Measurements from ENCODE around the gene AIF1. TPM values are rescaled to one million over a fixed set of nuclear protein-coding genes. Genes with fewer than 3 reads are reported as not detected.

The AIF1 gene
- total RNA-seq, 3 donors from 2014 or later (not counting 1 experiment from before 2014, with no cell fraction given) = 8.7 to 47.0 (median 17.9) TPM

GRCh38 chr6:31662124-31662723, 47.2 kb downstream of the AIF1 start:
- H3K27me3 ChIP-seq (ENCODE audit: control insufficient read depth, insufficient read depth, low read length) = no peaks in the 10 kb centered on the region
- Mint-ChIP-seq H3K27me3 (ENCODE audit: low read depth in 2 of 2) (no peaks in the 10 kb centered on the region), H3K4me1 (peaks cover 62 to 78% of the 10 kb centered on the region in 2 donors), H3K9me3 (no peaks in the 10 kb centered on the region), H3K36me3 (no peaks in the 10 kb centered on the region), H3K27ac (peak overlapping the region in 1 of 2 donors; percentile 89), H3K4me3 (peak overlapping the region; percentile 53)
- intact Hi-C loops (cut with micrococcal nuclease) = loop anchor here (5.0 to 10.0 kb wide), 2 partner anchors 105 to 513 kb away; partner anchors contain the start of genes AGPAT1 and RNF5
- no peak overlapping the region for H3K4me3 ChIP-seq (ENCODE audit: low read length)
- H3K36me3 ChIP-seq (ENCODE audit: control insufficient read depth, insufficient read depth, low read length) = peaks cover 23% of the 10 kb centered on the region
- DNase-seq (no peak), ATAC-seq (no peak)
- no peak for TF ChIP-seq CTCF (IDR thresholded peaks at IDR 0.05)
- H3K4me1 ChIP-seq (ENCODE audit: control insufficient read depth, insufficient read depth, low read length) = peaks cover 76% of the 10 kb centered on the region
- no peaks in the 10 kb centered on the region for H3K9me3 ChIP-seq (ENCODE audit: control insufficient read depth, insufficient read depth, low read length)
- no peak overlapping the region for H3K27ac ChIP-seq (ENCODE audit: low read length)
- WGBS (ENCODE audit: insufficient coverage) = 96% methylated on average over 12 of the region's 12 CpGs

GRCh38 chr6:31663126-31663960, 48.3 kb downstream of the AIF1 start:
- Histone ChIP-seq H3K27me3 (ENCODE audit: control insufficient read depth, insufficient read depth, low read length) (no peaks in the 10 kb centered on the region), H3K27ac (ENCODE audit: low read length) (peak overlapping the region; percentile 92), H3K4me1 (ENCODE audit: control insufficient read depth, insufficient read depth, low read length) (peaks cover 65% of the 10 kb centered on the region), H3K9me3 (ENCODE audit: control insufficient read depth, insufficient read depth, low read length) (no peaks in the 10 kb centered on the region), H3K36me3 (ENCODE audit: control insufficient read depth, insufficient read depth, low read length) (peaks cover 28% of the 10 kb centered on the region), H3K4me3 (ENCODE audit: low read length) (no peak overlapping the region)
- Mint-ChIP-seq H3K4me1 (peaks cover 53 to 75% of the 10 kb centered on the region in 2 donors), H3K27me3 (ENCODE audit: low read depth in 2 of 2) (no peaks in the 10 kb centered on the region), H3K36me3 (no peaks in the 10 kb centered on the region), H3K9me3 (no peaks in the 10 kb centered on the region), H3K27ac (peak overlapping the region; percentile 97 to 100), H3K4me3 (peak overlapping the region; percentile 96)
- intact Hi-C loops (cut with micrococcal nuclease) = loop anchor here (5.0 to 10.0 kb wide), 2 partner anchors 106 to 511 kb away; partner anchors contain the start of genes AGPAT1 and RNF5
- 89% methylated on average over 8 of the region's 9 CpGs for WGBS (ENCODE audit: insufficient coverage)
- TF ChIP-seq CTCF (IDR thresholded peaks at IDR 0.05) = no peak
- ATAC-seq (no peak), DNase-seq (no peak)

GRCh38 chr6:31663961-31664789, 49.1 kb downstream of the AIF1 start:
- peak overlapping the region; percentile 92 for H3K27ac ChIP-seq (ENCODE audit: low read length)
- peaks cover 34% of the 10 kb centered on the region for H3K36me3 ChIP-seq (ENCODE audit: control insufficient read depth, insufficient read depth, low read length)
- Mint-ChIP-seq H3K4me1 (peaks cover 44 to 66% of the 10 kb centered on the region in 2 donors), H3K27me3 (ENCODE audit: low read depth in 2 of 2) (no peaks in the 10 kb centered on the region), H3K4me3 (peak overlapping the region; percentile 96), H3K36me3 (no peaks in the 10 kb centered on the region), H3K9me3 (no peaks in the 10 kb centered on the region), H3K27ac (peak overlapping the region; percentile 97 to 100)
- H3K4me3 ChIP-seq (ENCODE audit: low read length) = peak overlapping the region; percentile 67
- DNase-seq (peak in 1 of 2 donors; percentile 42), ATAC-seq (no peak)
- H3K27me3 ChIP-seq (ENCODE audit: control insufficient read depth, insufficient read depth, low read length) = no peaks in the 10 kb centered on the region
- peaks cover 56% of the 10 kb centered on the region for H3K4me1 ChIP-seq (ENCODE audit: control insufficient read depth, insufficient read depth, low read length)
- 34% methylated on average over 17 of the region's 17 CpGs for WGBS (ENCODE audit: insufficient coverage)
- no peak for TF ChIP-seq CTCF (IDR thresholded peaks at IDR 0.05)
- H3K9me3 ChIP-seq (ENCODE audit: control insufficient read depth, insufficient read depth, low read length) = no peaks in the 10 kb centered on the region
- intact Hi-C loops (cut with micrococcal nuclease) = loop anchor here (1.0 to 10.0 kb wide), 5 partner anchors 39 to 511 kb away; partner anchors contain the start of genes ABHD16A, AGPAT1, PRRC2A and RNF5
